GM21717 (cell line): ENCODE data around the gene LIME1.

Experiments
- ATAC-seq: cut with Tn5 transposase; IDR thresholded peaks from one replicate; pipeline ENCODE4 v1.9.1; 2021; ENCODE audit warnings: mild to moderate bottlenecking, moderate library complexity; ENCODE audit not compliant: unreplicated experiment

Gene LIME1

DNA sequence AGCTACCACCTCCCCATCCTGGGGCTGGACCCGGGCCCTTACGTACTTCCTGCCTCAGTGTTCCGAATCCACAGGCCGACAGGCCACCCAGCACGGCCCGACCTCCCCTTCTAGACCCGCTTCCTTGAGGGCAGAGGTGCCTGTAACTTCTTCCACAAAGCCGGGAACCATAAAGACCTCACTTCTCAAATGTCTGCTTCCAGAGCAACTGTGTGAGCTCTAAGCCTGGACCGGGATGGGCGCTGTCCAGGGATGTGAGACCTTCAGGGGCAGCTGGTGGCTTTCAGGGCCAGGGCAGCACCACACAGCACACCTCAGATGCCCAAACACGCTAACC, 12.4 kb downstream of the LIME1 start:
- no peak for ATAC-seq

DNA sequence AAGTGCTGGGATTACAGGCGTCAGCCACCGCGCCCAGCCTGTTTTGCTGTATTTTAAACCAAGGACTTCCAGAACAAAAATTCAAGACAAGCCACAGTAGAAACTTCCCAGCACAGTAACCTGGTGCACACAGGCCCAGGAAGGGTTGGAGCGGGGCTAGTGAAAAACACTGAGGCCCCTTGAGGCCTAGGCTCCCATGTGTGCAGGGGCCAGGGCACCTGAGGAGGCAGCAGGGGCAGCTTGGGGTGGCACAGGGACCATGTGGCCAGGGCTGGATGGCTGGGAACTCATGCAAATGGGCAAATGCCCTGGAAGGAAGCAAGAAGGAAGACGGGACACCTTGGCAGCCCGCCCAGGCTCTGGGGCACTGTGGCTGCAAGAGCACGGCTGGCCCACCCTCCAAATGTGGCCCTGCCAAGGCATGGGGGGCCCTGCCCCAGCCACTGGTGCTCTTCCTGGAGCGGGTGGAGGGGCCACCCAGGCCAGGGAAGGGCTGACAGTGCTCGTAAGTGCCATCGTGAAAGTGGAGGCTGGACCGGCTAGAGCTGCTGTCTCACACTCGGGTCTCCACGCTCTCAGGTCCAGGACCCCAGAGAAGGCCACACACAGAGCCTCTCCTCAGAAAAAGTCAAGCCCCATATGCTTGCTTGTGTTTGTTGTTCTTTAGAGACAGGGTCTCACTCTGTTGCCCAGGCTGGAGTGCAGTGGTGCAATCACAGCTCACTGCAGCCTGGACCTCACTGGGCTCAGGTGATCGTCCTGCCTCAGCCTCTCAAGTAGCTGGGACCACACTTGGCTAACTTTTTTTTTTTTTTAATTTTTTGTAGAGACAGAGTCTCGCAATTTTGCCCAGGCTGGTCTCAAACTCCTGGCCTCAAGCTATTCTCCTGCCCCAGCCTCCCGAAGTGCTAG, 13.4 kb downstream of the LIME1 start:
- ATAC-seq: no peak

DNA sequence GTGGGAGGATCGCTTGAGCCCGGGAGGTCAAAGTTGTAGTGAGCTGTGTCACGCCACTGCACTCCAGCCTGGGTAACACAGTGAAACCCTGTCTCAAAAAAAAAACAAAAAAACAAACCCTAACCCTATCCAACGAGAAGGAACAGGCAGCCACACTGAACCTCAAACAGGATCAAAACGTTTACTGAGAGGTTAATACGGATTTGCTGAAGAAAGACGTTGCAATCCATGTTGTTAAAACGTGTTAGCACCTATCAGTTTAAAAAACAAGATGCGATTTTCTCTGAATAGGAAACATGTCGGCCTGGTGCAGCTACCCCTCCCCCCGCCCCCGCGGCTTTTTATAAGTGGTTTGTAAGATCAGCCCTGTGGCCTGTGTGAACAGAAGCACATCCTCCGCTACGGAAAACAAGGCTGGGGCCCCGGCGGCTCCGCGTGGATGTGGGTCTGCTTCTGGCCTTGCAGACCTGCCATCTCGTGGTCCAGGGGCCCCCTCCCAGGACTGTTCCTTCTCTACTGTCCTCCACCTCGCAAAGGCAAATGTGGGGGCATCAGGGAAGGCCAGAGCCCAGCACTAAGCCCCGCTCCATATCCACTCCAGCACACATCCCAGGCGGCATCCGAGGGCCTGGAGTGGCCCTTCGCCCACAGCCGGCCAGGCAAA, 14.5 kb downstream of the LIME1 start:
- no peak for ATAC-seq

DNA sequence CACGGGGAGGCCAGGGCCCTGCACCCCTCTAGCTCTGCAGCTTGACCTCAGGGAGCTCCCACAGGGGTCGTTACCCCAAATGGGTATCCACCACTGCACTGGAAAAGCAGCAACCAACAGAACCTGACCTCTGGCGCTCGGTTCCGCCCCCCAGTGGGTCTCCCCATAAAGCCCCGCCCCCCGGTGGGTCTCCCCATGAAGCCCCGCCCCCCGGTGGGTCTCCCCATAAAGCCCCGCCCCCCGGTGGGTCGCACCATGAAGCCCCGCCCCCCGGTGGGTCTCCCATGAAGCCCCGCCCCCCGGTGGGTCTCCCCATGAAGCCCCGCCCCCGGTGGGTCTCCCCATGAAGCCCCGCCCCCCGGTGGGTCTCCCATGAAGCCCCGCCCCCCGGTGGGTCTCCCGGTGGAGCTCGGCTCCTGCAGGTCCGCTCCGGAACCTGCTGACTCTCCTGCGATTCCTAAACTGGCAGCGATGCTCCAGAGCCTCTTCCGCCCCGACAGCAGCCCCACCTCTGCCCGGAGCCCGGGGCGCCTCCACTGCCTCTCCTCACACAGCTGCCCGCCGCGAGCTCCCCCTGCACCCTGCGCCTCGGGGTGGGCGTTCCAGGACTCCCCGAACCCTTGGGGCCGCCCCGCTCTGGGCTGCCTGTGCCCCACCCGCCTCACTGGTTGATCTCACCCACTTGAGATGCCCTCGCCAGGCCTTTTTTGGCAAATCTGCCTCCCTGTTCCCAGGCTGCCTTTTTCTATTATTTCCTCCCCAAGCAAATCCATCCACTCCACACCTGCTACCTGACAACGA, 15.2 kb downstream of the LIME1 start:
- ATAC-seq: no peak

DNA sequence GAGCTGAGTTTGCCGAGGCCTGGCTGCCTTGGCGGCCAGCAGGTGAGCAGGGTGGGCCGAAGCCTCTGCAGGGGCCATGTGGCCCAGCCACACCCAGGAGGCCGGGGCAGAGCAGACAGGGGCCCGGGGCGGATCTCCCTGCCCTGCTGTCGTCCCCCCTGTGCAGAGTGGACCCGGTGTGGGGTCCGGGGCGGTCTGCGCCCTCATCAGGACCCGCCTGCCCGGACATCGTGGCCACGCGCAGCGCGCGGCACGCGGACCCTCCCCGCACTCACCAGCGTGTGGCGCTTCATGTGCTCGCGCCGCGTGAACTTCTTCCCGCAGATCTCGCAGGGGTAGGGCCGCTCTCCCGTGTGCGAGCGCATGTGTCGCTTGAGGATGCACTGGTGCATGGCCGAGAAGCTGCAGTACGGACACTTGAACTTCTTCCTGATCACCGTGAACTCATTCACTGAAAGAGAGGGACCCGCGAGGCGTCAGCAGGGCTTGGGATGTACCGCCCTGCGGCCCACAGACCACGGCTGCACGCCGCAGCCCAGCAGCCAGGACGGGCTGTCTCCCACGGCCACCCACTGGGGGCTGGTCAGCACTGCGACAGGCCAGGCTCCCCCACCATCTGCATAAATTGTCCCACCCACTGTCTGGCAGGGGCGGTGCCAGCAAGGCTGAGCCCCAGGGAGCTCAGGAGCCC, 16.1 kb downstream of the LIME1 start:
- ATAC-seq: no peak

DNA sequence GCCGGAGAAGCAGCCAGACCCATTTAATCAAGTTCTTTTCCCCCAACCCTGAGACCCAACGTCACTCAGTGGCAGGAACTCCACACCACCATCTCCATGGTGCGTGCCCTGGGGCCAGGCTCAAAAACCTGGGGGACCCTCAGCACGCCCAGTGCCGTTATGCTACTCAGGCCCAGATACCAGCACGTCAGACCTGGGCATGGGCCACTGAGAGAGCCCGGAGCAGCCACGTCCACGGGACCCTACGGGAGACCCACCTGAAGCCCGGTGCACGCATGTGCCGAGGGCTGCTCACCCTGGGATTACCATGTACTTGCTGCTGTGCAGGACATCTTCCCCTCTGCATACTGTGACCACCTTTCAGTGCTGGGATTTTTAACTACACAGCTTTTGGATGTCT, 16.9 kb downstream of the LIME1 start:
- no peak for ATAC-seq

DNA sequence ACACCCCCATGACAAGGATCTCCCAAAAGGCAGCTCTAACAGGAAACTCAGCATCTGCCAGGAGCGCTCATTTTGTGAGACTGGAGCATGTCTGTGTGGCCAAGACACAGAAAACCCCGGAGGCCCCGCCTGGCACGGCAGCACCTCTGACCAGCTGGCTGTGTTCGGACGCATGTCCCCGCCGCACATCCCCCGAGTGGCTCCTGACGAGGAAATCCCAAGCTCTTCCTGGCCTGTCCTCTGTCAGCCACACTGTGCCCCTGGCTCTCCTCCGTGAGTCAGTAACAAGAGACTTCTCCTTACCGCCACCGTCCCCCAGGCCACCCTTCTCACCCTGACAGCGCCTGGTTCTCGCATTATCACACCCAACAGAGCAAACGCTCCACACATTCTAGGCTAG, 17.5 kb downstream of the LIME1 start:
- no peak for ATAC-seq

DNA sequence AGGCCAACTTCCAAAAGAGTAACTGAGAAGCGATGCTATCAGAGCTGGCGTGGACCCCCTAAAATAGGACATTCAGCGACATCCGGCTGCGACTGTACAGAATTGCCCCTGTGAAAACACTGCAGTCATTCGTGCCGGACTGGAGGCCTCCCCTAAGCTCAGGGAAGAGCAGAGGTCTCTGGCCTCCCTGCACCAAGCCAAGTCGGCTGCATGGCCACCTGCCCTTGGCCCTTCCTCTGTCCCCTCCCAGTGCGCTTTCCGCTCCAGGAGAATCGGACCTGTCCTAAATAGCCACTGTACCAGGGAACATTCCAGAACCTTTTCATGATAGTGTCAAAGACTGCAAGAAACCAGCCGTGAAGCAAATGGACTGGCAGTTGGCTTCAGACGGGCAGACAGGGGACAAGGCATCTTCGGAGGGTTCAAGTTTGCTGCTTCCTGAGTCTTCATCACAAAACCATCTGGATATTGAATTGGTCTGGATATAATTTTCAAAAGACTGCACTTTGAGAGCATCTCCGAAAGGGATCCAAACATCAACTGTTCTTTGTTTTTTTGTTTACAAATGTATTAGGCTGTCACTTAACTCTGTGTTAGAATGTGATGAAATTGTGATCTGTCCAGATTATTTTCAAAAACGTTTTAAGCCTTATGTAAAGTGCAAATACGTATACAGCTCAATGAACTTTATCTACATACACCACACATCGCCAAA, 19.6 kb downstream of the LIME1 start:
- no peak for ATAC-seq

DNA sequence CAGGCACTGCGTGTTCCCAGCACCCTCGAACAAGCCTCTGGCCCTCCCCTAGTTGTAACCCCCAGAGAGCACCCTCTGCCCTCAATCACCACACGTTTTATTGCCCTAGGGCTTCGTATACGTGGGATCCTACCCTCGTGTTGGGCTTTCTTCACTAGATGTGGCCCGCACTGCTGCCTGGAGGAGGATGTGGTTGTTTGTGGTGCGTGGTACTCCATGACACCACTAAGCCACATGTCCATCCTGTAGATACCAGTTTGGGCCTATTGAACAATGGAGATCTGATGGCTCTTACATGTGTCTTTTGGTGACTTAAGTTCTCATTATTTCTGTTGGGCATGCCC, 20.2 kb downstream of the LIME1 start:
- ATAC-seq: no peak

DNA sequence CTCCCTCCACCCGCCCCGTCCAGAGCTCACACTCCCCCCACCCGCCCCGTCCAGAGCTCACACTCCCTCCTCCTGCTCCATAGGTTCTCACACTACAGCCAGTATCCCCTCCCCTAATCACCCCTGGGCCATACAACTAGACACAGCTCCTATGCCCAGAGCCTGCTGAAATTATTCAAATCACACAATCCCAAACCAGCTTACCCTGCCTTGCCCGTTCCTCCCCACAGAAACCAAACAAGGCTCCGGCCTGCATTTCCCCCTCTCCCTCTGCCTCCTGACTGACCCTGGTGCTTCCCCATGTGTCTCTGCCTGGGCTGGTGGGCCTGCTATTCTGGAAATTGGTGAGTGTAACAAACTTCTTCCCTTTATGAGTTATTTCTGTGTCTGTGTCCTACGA, 21.7 kb downstream of the LIME1 start:
- ATAC-seq: no peak

DNA sequence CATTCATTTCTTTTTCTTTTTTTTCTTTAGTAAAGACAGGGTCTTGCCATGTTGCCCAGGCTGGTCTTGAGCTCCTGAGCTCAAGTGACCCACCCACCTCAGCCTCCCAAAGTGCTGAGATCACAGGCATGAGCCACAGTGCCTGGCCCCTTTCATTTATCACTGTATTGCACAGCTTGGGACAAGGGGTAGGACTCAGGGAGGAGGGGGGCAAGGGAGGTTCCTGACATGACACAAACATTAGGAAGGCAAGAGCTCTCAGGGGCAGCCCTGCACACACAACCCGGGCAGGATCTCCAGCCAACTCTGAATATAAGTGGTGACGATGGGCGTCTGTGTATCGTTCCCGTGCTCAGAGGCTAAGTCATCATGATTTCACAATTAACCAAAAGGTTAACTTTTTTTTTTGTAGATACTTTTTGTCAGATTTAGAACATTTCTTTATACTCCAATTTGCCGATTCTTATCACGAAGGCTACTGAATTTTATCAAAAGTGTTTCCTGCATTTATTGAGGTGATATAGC, 23.0 kb downstream of the LIME1 start:
- no peak for ATAC-seq

DNA sequence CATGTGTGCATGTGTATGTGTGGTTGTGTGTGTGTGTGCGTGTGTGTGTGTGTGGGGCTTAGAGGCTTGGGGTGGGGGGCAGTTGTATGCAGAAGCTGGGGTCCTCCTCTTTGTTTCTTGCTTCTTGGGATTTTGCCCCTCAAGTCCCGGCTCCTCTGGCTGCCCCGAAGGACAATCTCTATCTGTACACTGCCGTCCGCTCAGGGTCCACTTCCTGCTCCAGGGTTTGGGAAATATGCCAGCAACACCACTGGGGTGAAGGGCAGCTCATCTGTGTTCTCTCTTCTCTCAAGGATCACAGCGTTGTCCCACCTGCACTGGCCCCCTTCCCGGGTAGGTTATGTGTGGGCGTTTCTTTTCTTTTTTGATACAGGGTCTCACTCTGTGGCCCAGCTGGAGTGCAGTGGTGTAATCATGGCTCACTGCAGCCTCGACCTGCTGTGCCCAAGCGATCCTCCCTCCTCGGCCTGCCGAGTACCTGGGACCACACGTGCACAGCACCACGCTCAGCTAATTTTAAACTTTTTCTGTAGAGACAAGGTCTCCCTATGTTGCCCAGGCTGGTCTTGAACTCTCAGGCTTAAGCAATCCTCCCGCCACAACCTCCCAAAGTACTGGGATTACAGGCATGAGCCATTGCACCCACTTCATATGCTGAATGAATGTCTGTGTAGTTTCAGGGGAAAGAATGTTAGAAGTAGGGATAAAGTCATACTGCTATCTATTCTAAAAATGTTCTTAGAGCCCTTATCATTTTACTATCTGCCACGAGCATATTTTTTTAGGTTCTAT, 28.8 kb downstream of the LIME1 start:
- no peak for ATAC-seq

DNA sequence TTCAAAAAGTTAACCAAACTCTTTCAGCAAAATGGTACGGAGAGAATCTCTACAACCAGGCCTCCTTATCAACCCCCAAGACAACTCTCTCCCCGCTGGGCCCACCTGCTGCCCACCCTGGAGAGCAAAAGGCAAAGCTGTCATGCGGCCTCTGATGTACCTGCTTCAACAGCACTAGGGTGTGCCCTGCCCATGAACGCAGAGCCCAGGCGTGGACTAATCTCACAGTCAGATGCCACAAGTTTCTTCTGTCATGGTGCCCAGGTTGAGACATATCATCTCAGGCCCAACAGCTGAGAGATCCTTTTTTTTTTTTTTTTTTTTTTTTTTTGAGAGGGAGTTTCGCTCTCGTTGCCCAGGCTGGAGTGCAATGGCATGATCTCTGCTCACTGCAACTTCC, 29.4 kb downstream of the LIME1 start:
- ATAC-seq: no peak

DNA sequence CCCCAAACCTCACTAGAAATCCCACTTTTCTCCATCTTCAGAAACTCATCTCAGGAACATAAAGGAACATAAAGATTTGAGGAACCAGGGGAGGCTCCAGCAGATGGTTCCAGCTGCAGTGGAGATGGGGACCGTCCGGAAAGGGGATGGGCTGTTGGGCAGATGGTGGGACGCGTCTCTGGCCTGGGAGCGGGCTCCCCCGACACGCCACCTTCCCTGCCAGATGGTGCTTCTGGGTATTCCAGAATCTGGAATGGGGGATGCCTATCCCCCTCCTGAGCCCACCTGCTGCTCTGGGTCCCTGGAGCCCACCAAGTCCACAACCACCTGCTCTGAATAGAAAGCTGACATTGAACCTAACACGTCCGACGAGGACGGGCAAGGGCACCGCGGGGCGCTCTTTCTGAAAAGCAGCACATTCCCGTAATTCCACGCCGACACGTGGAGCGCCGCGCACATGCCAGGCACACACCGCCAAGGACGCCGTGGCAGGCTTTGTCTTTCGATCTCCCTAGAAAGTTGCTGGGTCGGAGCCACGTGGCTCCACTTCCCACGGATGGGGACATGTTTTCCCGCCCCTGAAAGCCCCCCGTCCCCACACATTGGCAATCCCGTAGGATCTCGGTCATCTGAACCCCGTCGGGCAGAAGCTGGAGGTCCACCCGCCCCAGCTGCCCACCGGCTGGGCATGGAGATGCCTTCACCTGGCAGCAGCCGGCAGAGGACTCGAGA, 30.4 kb downstream of the LIME1 start:
- no peak for ATAC-seq

DNA sequence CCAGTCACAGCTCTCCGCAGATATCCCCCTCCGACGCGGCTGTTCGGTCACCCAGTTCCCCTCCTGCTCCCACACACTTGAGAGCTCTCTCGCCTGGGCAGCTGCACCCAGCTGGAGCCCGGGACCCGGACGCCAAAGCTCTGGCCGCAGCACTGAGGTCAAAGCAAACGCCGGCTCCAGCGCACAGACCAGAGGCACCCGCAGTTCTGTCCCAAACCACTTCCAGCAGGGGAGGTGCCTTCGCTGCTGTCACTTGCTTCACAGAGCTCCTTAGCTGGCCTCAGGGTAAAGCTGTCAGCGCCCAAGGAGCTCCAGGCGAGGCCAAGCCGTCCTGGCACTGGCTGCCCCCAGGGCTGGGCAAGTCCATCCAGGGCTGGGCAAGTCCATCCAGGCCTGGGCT, 31.0 kb downstream of the LIME1 start:
- no peak for ATAC-seq

DNA sequence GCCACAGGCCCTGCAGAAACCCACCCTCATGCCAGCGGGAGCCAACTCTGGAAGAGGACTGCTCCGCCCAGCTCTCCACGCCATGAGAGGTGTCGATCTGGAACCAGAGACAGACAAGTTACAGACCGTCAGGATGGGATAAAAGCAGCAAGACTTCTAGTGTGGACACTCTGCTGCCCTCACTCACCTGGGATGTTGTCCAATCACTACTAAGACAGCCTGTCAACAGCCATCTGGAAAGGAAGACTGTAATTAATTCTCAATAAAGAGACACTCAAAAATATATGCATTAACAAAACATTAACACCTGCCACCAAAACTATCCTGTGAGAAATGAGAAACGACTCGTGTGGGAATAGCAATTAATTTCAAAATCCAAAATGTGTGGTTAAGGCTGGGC, 31.4 kb downstream of the LIME1 start:
- no peak for ATAC-seq

DNA sequence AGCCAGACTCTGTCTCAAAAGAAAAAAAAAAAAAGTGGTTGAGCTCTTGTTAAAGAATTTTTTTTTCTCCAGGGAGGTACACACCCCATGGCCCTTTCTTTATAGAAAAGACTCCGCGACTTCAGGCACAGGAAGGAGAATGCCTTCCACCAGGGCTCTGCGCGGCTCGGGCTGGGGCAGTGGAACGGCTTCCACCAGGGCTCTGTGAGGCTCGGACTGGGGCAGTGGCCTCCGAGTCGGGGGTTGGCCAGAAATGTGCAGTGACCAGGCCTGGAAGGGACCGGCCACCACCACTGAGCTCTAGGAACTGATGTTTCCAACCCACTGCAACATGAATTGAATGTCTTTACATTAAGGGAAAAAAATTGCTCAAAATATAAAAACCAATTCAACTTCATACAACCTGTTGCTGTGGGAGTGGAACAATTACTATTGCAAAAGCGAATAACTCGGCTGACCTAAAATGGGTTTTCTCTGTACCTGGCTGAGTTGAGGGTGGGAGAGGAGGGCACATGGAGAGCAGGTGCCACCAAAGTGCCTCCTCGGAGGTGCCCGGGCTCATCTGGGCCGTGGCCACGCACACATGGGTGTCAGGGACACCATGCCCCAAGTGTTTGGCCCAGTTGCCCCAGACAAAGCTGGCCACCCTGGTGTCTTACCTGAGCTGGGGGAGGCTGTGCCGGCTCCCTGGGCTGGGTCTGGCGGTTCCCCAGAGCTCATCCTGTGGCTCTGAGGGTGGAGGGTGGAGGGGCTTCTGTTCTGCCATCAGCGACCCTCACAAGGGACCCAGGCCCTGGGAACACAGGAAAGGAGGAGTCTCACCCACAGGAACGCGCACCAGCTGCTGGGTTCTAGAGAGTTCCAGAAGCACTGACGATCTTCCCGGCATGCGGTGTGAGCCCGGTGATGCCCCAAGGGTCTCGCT, 32.4 kb downstream of the LIME1 start:
- no peak for ATAC-seq
